Sigmoid colon (tissue), 7 donors: ENCODE measurements around the gene GABRE. TPM values are rescaled to one million over a fixed set of nuclear protein-coding genes. Genes with fewer than 3 reads are reported as not detected.

ENCODE experiments used
- DNase-seq: peaks from one replicate; pipeline ENCODE4 v3.0.0-alpha.2; 2019
- H3K27ac ChIP-seq, 4 donors: fragments of 200-600 bp; sonication (generic); one replicate each; pipeline ENCODE4 v1.5.1; 2016 to 2019; ENCODE audit warnings: mild to moderate bottlenecking in 1 of 4
- H3K27me3 ChIP-seq, 3 donors: fragments of 200-600 bp; sonication (generic); one replicate each; pipeline ENCODE4 v1.5.1; 2019; ENCODE audit warnings: mild to moderate bottlenecking in 1 of 3
- H3K36me3 ChIP-seq, 4 donors: fragments of 200-600 bp; sonication (generic); one replicate each; pipeline ENCODE4 v1.5.1; 2016 to 2019
- H3K4me1 ChIP-seq, 4 donors: fragments of 200-600 bp; sonication (generic); one replicate each; pipeline ENCODE4 v1.5.1; 2017 to 2019
- H3K4me3 ChIP-seq, 4 donors: fragments of 200-600 bp; sonication (generic); one replicate each; pipeline ENCODE4 v1.5.1; 2017 to 2019; ENCODE audit warnings: mild to moderate bottlenecking in 2 of 4, moderate library complexity in 1 of 4
- H3K9me3 ChIP-seq, 4 donors: fragments of 200-600 bp in 3 of 4; sonication (generic) in 3 of 4; one replicate each; pipeline versions ENCODE4 v1.5.1 to v1.6.1; 2013 to 2019
- EP300 ChIP-seq, 4 donors: sonication (generic); formaldehyde crosslinking; IDR thresholded peaks; one replicate each; pipeline ENCODE4 v1.6.1; 2017; ENCODE audit warnings: antibody characterized with exemption in 4 of 4
- POLR2A ChIP-seq, 2 donors: fragments of 450-650 bp; IDR thresholded peaks; one replicate each; pipeline ENCODE4 v1.6.1; 2016; ENCODE audit warnings: antibody characterized with exemption in 2 of 2, mild to moderate bottlenecking in 2 of 2, moderate library complexity in 2 of 2
- POLR2AphosphoS5 ChIP-seq, 4 donors: sonication (generic); formaldehyde crosslinking; IDR thresholded peaks; one replicate each; pipeline ENCODE4 v1.6.1; 2017; ENCODE audit warnings: antibody characterized with exemption in 4 of 4
- WGBS, 2 donors: extraction: QIAGEN DNeasy Blood & Tissue Kit; methylation state at CpG; one replicate each; pipeline ENCODE4 v1.1.7; 2013; 5-methylcytosine and 5-hydroxymethylcytosine counted together
- intact Hi-C: fragments of 100-400 bp; cut with DNase I; formaldehyde crosslinking; loops from one replicate; pipeline ENCODE4 v1.15.1; 2023
- polyA plus RNA-seq, 3 donors: library from polyadenylated mRNA; stranded (reverse); fragments of 200-250 nt; gene quantifications; one replicate each; pipeline ENCODE4 v1.2.3, GENCODE V29; 2013
- total RNA-seq, 4 donors: library from RNA; depleted of rRNA; stranded (reverse); fragments of >200 nt; gene quantifications; one replicate each; pipeline ENCODE4 v1.1.0, GENCODE V29; 2016
- TF ChIP-seq, protein P1 (sequence below), 4 experiments: fragments of 450-650 bp in 3 of 4; fragments of 200-600 bp in 1 of 4; IDR thresholded peaks; one replicate each; pipeline ENCODE4 v1.5.1; 2016 to 2019; ENCODE audit warnings: antibody characterized with exemption in 4 of 4, mild to moderate bottlenecking in 3 of 4, moderate library complexity in 2 of 4
- donor health status: healthy with polysubstance abuse.
- donor health status: Bipolar disorder and iron deficiency.
- donor health status: healthy.

GABRE gene
- total and polyA plus RNA-seq, 7 donors, result 0.23 to 18.0 (median 5.4) TPM

DNA sequence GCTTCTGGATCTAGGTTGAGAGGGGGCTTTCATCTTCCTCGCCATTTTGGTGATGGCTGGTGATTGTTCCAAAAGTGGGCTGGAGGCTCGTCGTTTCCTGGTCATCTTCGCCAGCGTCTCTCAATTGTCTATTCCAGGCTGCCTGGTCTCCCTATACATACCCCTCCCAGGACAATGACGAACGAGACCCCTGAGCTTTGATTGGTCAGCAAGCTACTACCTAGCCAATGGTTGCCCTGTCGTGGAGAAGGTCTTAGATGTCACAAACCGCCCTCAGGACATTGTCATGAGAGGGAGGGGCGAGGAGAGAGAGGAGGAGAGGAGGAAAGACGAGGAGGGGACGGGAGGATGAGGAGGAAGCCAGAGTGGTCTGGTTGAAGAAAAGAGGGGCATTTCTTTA, 69.5 kb downstream of the GABRE start:
- Histone ChIP-seq H3K27me3 (no peaks in the 10 kb centered on the region), H3K4me1 (peaks cover 0 to 4% (median 2%) of the 10 kb centered on the region in 4 donors), H3K9me3 (no peaks in the 10 kb centered on the region), H3K27ac (no peak overlapping the region), H3K4me3 (no peak overlapping the region), H3K36me3 (no peaks in the 10 kb centered on the region)
- no peak for DNase-seq
- WGBS, 2 donors, result 91 to 95% methylated on average over 12 of the region's 12 CpGs
- TF ChIP-seq, protein P1, sequence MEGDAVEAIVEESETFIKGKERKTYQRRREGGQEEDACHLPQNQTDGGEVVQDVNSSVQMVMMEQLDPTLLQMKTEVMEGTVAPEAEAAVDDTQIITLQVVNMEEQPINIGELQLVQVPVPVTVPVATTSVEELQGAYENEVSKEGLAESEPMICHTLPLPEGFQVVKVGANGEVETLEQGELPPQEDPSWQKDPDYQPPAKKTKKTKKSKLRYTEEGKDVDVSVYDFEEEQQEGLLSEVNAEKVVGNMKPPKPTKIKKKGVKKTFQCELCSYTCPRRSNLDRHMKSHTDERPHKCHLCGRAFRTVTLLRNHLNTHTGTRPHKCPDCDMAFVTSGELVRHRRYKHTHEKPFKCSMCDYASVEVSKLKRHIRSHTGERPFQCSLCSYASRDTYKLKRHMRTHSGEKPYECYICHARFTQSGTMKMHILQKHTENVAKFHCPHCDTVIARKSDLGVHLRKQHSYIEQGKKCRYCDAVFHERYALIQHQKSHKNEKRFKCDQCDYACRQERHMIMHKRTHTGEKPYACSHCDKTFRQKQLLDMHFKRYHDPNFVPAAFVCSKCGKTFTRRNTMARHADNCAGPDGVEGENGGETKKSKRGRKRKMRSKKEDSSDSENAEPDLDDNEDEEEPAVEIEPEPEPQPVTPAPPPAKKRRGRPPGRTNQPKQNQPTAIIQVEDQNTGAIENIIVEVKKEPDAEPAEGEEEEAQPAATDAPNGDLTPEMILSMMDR (IDR thresholded peaks at IDR 0.05), result no peak
- TF ChIP-seq POLR2AphosphoS5 (IDR thresholded peaks at IDR 0.05), result no peak
- TF ChIP-seq EP300 (IDR thresholded peaks at IDR 0.05), result no peak
- TF ChIP-seq POLR2A (IDR thresholded peaks at IDR 0.05), result no peak
- intact Hi-C loops, result no loop called here

Other genes with a start within 250 kb of the GABRE start
- not detected for gene CNGA2, start 239.9 kb downstream of the GABRE start, total RNA-seq
- gene CNGA2, start 239.9 kb downstream of the GABRE start, polyA plus RNA-seq, result under 1 TPM in 1 of 3 donors, not detected in 2; under 0.01 TPM
- gene MAGEA4, start 61.8 kb downstream of the GABRE start, total RNA-seq, result not detected
- not detected for gene MAGEA4, start 61.8 kb downstream of the GABRE start, polyA plus RNA-seq
- not detected for gene MAGEA10, start 163.9 kb upstream of the GABRE start, total RNA-seq
- gene MAGEA10, start 163.9 kb upstream of the GABRE start, polyA plus RNA-seq, result not detected